Inflammatory macrophage (primary cell): ENCODE results near the gene DAP.
"Not testable (repeated sequence)": the region's sequence is repeated elsewhere in the genome, so short reads cannot be mapped to it uniquely, and the experiment has no call there.

Experiments used
- DNase-seq, 2 donors: peaks; one replicate each; pipeline ENCODE4 v3.0.0-alpha.2; 2020 to 2022

Gene DAP

DNA sequence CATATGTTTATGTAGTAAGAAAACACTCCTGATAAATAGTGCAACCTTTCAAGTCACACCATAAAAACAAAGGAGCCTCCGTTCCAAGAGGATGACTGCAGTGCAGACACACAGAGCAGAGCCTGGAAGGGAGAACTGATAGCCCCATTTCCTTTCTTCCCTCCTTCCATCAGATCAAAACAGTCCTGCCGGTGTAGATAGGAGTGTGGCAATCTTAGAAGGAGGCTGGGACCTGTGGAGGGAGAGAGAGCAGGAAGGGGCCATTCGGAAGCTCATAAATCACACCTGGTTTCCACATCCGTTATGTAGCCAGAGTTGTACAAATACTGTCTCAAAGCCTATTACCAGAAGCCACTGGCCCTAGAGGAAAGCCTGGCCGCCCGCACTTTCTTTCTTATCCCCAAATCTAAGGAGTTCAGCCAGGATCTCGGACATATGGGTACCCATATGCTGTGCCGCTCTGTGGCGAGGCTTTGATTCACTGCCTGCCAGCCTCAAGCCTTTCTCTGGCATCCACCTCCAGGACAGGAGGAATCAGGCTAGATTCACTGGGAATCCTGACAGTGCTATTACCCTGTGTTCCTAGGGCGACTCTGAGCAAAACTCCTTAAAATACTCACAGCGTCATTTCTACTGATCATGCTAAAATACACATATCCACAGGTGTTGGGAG, 26.9 kb downstream of the DAP start:
- DNase-seq: no peak

DNA sequence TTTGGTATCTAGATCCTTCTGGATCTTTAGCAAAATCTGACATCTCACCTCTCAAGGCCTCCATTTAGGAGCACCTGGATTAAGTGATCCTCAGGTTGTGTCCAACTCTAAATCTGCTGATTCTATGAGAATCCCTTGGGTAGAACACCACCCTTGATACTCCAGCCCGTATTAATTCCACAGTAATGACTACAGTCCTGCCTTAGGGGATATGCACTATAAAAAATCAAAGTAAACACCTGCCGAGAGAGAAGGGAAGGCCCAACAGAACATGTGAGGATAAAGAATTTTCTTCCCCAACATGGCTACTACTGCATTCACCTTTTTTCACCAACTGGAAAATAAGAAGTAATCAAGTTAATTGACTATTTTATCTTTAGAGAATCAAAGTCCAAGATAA, 27.6 kb downstream of the DAP start:
- no peak for DNase-seq

DNA sequence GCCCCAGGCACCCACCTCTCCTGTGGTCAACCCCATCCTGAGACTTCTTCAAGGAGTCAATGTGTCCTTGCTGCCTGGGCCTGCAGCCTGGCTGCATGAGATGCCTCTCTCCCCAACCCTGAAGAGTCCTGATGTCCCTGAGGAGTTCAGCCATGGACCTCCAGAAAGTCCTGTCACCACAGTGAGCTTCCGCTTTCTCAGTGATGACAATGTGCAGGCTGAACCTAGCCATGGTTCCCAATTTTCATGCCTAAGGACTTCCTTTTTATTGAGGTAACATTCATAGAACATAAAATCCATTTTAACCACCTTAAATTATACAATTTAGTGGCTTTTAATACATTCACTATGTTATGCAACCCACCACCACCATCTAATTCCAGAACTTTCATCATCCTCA, 29.1 kb downstream of the DAP start:
- DNase-seq: peak; percentile 55 to 69

DNA sequence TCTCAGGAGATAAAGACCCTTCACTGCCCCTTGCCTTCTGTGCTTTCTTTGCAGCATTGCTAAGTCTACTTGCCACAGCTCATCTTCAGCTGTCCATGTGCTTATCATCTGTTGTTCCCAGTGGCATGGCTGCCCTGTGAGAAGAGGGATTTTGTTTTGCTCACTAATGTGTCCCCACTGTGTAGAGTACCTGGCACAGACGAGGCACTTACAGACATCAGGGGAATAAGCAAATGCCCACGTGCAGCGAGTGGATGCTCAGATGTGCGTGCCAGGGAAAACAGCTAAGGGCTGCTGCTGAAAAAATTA, 31.0 kb downstream of the DAP start:
- no peak for DNase-seq

DNA sequence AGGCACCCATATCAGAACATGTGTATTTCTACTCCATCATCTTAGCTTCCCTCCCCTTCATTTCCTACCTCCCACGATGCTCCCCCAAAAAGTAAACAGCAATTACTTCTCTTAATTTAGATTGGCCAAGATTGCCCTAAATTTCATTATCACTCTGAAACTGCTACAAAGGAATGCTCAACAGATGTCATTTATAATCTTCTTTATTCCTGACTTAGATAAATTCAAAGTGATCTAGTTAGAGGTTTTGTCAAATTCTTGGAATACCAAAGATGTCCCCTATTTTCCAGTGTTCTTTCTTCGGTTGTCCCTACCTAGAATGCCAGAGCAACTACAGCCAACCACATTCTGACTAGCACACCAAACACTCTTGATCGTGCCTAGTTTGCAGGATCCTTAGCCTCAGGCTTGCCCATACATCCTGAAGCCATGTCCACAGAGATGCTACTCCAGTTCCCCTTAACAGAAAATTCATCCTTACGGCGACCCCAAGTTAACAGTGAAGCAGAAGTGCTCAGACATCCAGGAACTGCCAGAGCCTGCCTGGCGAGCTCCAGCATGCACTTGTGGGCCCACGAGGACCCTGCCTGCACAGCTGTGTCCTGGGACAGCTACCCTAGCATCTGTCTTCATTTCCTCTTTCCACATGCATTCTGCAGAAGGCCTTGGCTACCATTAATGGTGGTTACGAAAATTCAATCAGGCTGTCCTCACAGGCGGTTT, 31.6 kb downstream of the DAP start:
- DNase-seq: peak in 1 of 2 donors; percentile 16

DNA sequence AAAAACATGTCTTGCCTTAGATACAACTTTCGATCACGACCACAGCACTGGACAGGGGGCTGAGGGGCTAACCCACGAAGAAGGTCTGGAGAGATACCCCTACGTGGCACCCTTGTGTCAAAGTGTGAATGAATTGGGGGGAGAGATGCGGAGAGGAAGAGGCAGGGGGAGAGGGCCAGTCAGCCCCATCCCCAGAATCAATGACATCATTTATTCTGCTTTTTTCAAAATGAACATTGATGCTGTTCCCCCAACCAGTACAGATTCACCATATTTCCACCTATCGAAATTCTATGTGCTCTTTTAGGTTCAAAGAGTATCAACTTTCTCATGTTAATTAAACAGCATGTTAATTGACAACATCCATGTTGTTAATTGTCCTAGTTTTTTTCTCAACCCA, 32.4 kb downstream of the DAP start:
- no peak for DNase-seq

DNA sequence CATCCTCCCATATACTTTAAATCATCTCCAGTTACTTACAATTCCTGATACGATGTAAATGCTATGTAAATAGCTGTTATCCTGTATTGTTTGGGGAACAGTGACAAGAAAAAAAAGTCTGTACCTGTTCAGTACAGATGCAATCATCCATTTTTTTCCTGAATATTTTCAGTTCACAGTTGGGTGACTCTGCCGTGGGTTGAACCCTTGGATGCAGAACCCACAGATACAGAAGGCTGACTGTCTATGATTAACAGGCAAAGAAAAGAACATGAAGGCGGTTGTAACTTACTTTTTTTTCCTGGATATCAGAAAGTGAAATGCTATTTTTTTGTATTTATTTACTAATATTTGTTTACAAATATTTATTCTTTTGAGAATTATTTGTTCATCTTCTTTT, 33.2 kb downstream of the DAP start:
- DNase-seq: no peak

DNA sequence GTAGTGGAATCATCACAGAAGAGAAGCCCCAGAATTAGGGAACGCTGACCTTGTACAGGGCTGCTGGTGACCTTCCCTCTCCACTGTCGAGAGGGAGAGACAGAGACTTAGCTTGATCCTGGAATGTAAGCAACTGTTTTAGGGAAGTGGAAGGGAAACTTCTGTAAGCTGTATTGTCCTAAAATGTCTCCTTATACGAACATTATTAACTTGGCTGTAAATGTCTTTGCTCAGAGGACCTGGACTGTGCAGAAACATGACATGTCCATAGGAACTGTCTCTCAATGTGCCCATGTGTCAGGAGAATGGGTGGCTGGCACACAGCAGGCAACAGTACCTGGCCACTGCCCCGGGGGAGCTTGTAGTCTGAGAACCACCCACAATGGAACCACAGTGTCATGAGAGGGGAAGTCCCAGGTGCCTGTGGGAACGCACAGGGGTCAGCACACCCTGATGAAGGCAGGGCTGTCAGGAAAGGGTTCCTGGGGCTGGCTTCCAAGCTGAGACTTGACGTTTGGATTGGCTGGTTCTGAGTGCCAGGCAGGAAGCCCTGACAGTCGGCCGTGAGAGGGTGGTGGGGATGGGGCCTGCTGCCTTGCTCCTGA, 34.0 kb downstream of the DAP start:
- DNase-seq: peak in 1 of 2 donors; percentile 18

DNA sequence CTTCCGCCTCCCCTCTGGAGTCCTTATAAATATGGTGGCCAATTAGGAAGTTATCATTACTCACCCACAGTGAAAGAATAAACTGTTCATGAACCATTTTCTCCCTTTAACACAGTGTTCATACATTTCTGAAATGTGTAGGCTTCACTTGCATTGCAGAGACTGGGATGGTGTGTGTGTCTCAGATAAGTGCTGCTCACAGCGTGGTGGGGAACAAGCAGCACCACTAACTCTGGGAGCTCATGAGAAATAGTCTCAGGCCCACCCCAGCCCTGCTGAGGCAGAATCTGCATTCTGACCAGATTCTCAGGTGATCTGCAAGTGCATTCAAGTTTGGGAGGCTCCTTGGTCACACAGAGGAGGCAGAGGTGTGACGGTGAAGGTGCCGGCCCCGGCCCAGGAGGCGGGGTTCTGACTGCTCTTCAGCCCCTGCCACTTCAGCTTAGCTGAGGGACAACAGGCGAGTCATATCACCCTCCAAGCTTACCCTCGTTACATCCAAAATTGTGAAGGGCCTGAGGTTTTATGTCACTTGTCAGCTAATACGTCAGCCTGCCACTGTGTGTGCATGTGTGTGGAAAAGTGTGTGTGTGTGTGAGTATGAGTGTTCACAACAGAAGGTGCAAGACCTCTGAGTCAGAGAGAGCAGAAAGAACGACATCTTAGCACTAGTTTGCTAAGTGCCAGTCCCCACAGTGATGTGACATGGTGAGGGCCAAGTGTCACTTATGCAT, 34.7 kb downstream of the DAP start:
- DNase-seq: no peak

DNA sequence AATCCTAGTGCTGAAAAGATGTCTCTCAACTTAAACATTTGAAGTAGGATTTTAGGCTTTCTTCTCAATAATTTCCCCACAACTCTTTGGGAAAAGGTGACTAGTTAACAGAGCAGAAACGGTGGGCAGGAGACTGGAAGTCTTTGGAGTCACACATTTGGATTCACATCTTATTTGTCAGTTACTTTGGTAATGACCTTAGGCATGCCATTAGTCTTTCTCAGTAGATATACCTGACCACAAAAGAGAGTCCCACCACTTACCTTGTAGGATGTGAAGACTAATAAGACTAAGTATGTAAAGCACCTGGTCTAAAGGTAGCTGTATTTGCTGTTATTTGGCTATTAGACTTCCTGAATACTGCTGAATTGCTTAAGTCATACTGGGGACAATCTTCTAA, 35.4 kb downstream of the DAP start:
- no peak for DNase-seq

DNA sequence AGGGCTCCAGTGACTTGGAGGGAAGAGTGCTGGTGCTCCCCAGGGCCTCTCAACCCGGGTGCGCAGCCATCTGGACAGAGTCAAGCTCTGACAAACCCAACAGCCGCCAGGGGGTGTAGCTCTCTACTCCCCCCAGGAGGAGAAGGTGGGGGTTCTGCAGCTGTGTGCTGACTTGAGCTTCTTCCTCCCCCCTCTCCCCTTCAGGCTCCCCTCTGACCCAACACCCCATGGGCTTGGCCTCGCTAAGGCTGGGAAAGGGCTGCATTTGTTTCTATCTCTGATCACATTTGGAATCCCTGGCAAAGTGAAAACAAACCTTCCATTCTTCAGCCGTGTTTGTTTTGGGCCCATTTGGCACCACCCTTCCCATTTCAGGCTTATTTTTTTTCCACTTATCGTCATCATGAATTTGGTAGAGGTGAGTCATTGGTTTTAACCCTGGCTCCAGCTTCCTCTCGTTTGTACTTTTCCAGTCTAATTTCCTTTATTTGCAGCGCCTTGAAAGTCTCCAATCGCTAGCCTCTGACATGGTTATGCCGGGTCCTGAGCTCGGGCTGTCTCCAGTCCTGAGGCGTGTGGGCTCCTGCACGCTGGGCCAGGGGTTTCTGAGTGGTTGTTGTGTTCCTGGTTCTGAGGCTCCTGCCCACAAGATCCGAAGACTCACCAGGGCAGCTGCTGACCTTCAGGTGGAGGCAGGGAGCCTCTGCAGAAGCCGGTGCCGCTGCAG, 36.1 kb downstream of the DAP start:
- DNase-seq: no peak

DNA sequence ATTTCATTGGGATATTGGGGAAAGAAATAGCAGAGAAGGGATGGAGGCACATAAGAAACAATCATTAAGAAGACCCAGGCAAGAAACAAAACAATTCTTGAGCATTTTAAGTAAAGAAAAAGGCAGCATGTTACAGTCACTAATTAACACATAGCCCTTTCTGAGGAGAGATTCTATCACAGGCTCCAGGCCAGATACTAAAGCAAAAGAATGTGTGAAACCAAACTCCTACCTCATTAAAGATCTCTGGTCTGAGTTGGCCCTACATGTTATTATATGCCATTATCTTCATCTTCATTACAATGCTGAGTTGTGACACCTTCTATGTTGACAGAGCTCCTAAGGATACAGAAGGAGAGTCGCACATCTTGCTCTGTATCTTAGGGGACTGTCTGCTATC, 37.5 kb downstream of the DAP start:
- no peak for DNase-seq

DNA sequence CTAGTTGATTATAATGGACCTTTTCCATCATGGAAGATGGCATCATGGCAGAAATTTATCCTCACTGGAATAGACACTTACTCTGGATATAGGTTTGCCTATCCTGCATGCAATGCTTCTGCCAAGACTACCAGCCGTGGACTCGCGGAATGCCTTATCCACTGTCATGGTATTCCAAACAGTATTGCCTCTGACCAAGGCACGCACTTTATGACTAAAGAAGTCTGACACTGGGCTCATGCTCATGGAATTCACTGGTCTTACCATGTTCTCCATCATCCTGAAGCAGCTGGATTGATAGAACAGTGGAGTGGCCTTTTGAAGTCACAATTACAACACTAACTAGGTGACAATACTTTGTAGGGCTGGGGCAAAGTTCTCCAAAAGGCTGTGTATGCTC, 40.3 kb downstream of the DAP start:
- not testable (repeated sequence) for DNase-seq

DNA sequence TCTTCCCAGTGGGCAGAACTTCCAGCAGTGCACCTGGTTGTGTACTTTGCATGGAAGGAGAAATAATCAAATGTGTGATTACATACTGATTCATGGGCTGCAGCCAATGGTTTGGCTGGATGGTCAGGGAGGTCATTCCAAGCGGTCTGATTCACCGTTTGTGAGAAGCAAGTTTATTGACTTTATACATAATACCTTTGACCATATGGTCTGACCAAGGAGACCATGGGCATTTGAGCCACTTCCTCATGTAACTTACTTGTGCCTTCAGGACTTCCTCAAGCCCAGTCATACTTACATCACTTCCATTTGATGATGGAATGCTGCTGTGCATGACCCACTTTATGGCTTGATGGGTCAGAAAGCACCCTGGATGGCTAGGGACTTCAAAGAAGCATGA, 41.1 kb downstream of the DAP start:
- peak; percentile 45 to 51 for DNase-seq

DNA sequence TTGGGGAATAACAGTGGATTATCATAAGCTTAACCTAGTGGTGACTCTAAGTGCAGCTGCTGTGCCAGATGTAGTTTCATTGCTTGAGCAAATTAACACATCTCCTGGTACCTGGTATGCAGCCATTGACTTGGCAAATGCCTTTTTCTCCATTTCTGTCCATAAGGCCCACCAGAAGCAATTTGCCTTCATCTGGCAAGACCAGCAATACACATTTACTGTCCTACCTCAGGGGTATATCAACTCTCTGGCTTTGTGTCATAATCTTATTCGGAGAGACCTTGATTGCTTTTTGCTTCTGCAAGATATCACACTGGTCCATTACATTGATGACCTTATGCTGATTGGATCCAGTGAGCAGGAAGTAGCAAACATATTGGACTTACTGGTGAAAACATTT, 42.4 kb downstream of the DAP start:
- not testable (repeated sequence) for DNase-seq

DNA sequence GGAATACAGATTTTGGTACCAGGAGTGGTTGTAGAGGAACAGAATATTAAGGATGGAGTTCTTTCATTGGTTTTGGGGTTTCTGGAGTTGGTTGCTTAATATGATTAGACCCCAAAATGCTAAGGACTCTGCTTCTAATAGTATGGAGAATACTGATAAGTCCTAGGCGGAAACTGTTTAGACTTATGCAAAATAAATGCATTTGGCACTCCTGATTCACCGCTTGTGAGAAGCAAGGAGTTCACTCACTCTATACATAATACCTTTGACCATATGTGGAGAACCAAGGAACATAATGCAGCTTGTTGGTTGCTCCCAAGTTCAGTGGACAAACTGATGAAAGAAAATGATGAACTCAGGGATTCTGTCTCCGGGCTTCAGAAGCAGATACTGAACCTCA, 44.2 kb downstream of the DAP start:
- not testable (repeated sequence) for DNase-seq

DNA sequence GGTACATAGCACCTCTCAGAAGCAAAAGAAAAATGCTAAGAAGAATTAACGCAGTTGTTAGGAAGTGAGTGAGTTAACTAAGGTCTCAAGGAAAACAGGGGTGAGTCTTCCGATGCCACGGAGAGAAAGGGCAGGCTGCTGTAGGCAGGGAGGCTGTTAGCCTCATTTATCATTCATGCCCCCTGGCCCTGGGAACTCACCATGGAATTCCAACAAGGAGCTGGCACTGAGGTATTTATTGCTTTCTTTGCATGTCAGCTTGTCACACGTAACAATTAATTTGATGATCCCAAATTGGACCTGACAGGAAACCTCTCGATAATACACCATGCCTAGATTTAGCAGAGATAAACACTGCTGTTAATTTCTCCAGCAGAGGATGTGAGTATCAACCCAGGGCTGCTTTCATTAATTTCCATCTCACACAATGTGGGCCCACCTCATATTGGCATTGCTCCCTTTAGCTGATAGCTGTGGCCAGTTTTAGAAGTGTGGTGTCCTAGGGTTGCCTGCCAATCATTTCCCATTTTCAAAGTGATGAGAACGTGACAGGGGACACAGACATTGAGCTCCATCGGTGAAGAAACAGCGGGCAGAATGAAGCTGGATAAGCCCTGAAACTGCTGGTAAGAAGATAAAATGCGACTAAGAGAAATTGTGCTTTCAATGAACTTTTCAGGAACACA, 45.3 kb downstream of the DAP start:
- DNase-seq: no peak

DNA sequence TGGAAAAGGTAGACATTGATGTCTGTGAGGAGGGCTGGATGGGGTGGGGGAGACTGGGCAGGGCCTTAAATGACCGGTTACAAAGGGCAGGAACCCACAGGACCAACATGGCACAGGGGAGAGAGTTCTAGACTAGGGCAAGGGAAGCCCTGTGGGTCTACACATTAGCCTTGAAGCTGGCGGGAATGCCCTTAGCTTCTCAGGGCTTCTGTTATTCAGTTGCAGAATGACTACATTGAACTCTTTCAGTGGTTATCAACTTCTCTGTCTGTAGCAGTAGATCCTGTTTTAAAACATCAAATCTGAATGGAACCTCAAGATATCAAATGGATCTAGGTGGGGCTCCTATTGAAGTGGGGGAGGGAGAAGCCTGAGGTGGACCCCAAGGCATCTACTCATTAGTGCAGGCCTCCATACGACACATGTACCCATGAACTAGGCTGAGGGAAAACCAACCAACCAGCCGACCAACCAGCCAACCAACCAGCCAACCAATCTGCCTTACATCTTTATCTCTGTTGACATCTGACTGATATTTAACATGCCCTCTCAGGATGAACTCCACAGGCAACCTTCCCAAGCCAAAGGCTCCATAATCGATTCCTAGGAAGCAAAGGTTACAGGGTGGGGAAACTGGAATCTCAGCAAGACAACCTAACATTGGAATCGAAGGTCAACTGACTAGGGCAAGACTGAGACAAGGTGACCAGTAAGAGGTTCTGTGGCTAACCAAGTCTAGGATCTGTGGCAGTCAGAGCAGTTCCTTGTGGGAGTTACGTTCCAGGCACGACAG, 48.3 kb downstream of the DAP start:
- DNase-seq: no peak

DNA sequence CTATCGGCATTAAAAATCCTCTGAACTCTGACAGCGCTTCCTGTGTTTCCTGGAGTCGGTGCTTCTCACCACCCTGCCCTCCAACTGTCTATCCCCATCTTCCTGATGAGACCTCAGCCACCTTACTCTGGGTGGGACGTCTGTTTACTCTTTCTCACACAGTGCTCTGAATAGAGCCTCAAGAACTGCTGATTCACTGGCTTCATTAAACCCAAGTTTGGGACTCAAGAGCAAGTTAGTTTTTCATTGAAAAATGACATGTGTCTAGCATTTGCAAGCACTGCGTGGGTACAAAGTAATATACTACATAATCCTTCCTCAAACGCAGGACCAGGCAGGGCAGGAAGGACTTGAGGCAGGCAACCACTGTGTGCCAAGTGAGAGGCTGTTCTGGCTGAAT, 49.5 kb downstream of the DAP start:
- DNase-seq: no peak

DNA sequence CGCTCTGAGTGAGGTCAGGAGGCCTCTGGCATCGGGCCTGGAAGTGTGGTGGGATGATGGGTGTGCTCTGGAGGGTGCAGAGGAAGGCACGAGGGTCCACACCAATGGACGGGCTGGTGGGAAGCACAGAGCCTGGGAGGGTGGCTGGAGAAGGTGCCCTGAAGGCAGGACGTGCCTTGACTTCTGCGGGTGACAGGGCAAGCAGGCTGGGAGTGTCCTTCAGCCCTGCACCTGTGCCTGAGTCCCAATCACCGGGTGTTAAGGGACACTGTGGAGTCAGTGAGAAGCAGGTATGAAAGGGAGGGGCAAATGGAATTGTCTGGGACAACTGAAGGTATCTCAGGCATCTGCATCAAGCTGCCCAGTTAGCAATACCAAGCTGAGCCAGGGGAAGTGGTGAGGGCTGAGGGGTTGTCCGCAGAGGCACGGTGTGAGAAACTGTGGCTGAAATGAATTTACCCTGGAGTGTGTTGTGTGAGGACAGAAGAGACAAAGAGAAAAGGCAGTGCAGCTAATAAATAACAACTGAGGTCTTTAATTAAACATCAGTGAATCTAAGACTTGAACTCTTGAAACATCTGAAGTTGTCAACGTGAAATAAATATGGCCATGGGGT, 50.4 kb downstream of the DAP start:
- DNase-seq: no peak

DNA sequence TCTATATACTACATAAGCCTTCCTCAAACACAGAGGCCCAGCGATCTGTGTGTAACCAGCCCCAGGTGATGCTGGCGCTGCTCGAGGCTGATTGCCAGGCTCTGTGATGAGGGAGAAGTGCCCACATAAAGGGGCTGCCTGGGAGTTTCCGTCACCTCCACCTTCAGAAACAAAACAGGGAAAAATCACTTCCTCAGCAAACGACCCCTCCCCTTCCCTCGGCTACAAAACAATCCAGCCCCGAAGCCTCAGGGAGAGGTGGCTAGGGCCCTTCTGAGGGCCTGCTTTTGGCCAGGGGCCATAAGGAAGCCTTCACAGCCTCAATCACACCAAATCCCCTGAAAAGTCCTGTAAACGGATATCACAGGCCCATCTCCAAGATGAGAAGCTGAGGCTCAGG, 51.1 kb downstream of the DAP start:
- DNase-seq: no peak
